MG63 (cell line): ENCODE results near the gene TTLL11. TPM values are rescaled to one million over a fixed set of nuclear protein-coding genes. Genes with fewer than 3 reads are reported as not detected.
"Not testable (repeated sequence)": the region's sequence is repeated elsewhere in the genome, so short reads cannot be mapped to it uniquely, and the experiment has no call there.

Experiments
- DNase-seq: peaks from one replicate; pipeline ENCODE4 v3.0.0-alpha.2; 2020
- H3K27me3 ChIP-seq: fragments of 250-450 bp; sonication (Bioruptor Pico); 2 replicates; pipeline ENCODE4 v1.5.1; 2020; ENCODE audit warnings: mild to moderate bottlenecking, moderate library complexity
- H3K36me3 ChIP-seq: fragments of 250-450 bp; sonication (Bioruptor Pico); 2 replicates; pipeline ENCODE4 v1.5.1; 2020; ENCODE audit warnings: mild to moderate bottlenecking, moderate library complexity
- H3K4me3 ChIP-seq: fragments of 250-450 bp; sonication (Bioruptor Pico); 2 replicates; pipeline ENCODE4 v1.5.1; 2020; ENCODE audit warnings: mild to moderate bottlenecking, moderate library complexity
- H3K9me3 ChIP-seq: fragments of 250-450 bp; sonication (Bioruptor Pico); 2 replicates; pipeline ENCODE4 v1.5.1; 2020; ENCODE audit warnings: mild to moderate bottlenecking, moderate library complexity
- total RNA-seq: library from RNA; depleted of rRNA; stranded (reverse); fragments of >200 nt; shearing (Covaris generic); gene quantifications from 2 replicates; pipeline ENCODE4 v1.2.3, GENCODE V29; 2014; ENCODE audit warnings: low replicate concordance

The TTLL11 gene
- total RNA-seq, 1 experiment from 2014 or later, result 3.2 TPM

- no peak overlapping the region for H3K4me3 ChIP-seq
- no peaks in the 10 kb centered on the region for H3K27me3 ChIP-seq
- DNase-seq, result no peak
- H3K36me3 ChIP-seq, result no peaks in the 10 kb centered on the region
- H3K9me3 ChIP-seq, result no peaks in the 10 kb centered on the region
Measured at GRCh38 chr9:121912812-121913627, 180.1 kb downstream of the TTLL11 start.

- H3K36me3 ChIP-seq, result no peaks in the 10 kb centered on the region
- H3K4me3 ChIP-seq, result no peak overlapping the region
- H3K27me3 ChIP-seq, result no peaks in the 10 kb centered on the region
- no peaks in the 10 kb centered on the region for H3K9me3 ChIP-seq
- DNase-seq, result no peak
Measured at GRCh38 chr9:121910491-121911040, 182.5 kb downstream of the TTLL11 start.

DNA sequence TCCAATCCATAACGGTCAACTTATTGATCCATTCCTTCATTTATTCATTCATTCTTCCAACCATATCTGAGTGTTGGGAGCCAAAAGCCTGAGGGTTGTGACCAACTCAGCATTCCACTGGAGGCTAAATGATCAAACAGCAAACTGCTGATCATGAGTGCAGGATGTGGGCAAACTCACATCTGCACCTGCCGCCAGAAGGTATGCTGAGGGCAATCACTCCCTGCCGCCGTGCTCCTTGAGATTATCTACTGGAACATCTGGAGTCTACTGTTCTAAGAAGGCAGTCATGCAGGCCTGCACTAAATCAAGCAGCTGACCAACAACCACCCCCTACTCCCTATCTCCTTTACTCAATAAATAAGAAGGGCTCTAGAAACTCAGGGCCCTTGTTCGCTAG, 184.0 kb downstream of the TTLL11 start:
- no peak for DNase-seq
- Histone ChIP-seq H3K4me3 (no peak overlapping the region), H3K36me3 (no peaks in the 10 kb centered on the region), H3K9me3 (no peaks in the 10 kb centered on the region), H3K27me3 (no peaks in the 10 kb centered on the region)

DNA sequence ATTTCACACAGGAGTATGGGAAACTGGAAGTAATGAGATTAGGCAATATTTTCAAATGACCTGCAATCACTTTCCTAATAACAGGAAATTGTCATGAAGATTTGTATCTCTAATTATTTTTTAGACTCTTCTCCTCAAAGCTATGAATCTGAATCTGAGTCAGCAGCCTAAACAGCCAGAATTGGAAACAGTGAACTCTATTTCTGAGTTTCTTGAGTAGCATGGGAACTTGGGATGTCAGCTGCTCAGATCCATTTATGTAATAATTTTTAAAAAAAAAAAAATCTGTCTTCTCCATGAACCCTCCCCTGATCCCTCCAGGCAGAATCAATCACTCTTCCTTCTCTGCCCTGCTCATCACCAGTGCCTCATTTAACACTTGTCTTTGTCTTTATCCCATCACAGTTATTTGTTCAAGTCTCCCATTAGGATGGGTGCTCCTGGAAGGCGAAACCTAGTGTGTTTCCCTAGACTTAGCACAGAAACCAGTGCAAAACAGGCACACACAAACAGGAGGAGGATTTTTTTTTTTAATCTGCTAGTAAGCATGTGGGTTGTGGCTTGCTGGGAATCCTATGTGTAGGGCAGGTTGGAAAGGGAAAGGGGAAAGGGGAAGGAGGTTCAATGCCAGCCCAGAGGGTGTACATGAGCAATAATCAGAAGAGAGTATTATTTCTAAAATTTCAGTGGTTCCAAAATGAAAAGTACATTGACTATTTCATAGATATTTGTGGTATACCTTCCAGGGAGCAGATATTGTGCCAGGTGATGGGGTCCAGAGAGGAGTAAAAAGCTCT, 186.8 kb downstream of the TTLL11 start:
- Histone ChIP-seq H3K9me3 (no peaks in the 10 kb centered on the region), H3K27me3 (no peaks in the 10 kb centered on the region), H3K36me3 (no peaks in the 10 kb centered on the region), H3K4me3 (no peak overlapping the region)
- DNase-seq, result no peak

DNA sequence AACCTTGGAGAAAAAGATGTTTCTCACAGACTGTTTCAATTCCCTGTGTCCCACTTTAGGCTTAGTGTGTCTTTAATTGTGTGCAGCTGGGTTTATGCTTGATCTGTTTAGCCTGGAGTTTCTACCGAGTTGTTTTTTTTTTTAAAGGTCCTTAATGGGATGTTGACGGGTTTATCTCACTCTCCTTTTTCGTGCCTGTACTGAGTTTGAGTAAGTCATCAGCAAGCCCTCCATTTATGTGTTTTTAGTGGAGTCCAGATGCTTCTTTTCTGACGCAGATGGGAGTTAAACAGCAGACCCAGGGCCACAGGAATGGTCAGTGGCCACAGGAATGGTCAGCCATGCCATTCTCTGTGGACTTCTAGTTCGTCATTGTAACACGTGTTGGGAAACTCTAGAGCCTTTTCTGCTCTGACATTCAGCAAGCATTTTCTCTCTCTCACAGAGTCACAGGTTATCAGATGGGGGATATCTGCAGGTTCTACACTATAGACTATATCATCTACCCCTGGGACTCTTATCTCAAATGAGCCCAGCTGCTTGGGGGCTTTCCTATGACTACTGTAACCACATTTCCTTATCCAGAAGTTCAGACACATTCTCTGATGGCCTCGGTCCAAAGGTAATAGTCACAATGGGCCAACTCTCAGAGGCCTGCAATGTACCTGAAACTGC, 190.5 kb downstream of the TTLL11 start:
- Histone ChIP-seq H3K27me3 (no peaks in the 10 kb centered on the region), H3K9me3 (peaks cover 11% of the 10 kb centered on the region), H3K36me3 (no peaks in the 10 kb centered on the region; the same call in 1 of the 2 replicates), H3K4me3 (no peak overlapping the region)
- no peak for DNase-seq

DNA sequence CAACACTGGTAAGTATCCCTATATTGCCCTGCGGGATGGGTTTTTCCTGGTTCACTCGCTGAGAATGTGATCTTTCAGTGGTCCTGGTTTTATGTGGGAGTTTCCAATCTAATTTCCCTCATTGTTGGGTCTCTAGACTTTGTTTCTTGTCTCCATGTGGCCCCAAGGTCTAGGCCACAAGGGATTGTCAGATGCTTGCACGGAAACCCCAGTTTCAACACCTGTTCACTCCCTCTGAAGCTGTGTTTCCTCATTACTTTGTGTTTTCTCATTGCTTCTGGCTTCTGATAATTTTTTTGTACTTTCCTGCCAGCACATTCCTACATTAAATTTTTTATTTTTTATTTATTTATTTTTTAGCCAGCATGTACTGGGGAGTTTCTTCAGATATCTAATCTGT, 191.5 kb downstream of the TTLL11 start:
- no peaks in the 10 kb centered on the region for H3K27me3 ChIP-seq
- no peak overlapping the region for H3K4me3 ChIP-seq
- H3K9me3 ChIP-seq, result peaks cover 11% of the 10 kb centered on the region
- no peaks in the 10 kb centered on the region; the same call in 1 of the 2 replicates for H3K36me3 ChIP-seq
- no peak for DNase-seq

DNA sequence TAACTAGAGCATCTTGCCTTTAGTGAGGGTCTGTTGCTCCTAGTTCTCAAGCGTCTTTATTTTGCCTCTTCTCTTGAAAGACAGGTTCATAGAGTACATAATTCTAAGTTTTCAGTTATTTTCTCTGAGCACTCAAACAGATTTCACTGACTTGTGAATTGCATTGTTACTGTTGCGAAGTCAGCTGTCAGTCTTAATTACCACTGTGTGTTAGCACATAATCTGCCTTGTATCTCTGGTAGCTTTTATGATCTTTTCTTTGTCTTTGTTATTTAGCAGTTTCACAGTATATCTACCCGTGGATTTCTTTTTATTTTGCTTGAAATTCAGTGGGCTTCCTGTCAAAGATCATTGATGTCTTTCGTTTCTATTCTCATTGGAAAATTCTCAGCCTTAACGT, 192.9 kb downstream of the TTLL11 start:
- Histone ChIP-seq H3K4me3 (no peak overlapping the region), H3K36me3 (no peaks in the 10 kb centered on the region; the same call in 1 of the 2 replicates), H3K9me3 (peaks cover 11% of the 10 kb centered on the region), H3K27me3 (no peaks in the 10 kb centered on the region)
- DNase-seq, result no peak

- Histone ChIP-seq H3K27me3 (no peaks in the 10 kb centered on the region), H3K9me3 (peaks cover 11% of the 10 kb centered on the region), H3K4me3 (no peak overlapping the region), H3K36me3 (no peaks in the 10 kb centered on the region; the same call in 1 of the 2 replicates)
- no peak for DNase-seq
Measured at GRCh38 chr9:121898856-121899255, 194.3 kb downstream of the TTLL11 start.

DNA sequence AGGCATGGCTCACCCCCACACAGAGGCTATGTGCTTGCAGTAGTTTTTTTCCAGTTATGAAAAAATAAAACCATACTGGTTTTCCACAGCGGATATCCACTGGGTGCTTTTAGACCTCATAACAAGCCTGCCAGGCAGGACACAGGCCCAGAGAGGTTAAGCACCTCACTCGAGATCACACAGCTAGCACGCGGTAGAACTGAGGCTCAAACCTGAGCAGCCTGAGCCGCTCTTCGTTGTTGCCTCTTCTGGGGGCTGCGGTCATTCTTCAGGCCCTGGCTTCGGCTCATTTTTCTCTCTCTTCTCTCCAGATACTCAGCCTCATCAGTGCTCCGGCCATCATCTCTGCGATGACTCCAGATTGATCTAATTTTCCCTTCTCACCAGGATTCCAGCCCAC, 196.0 kb downstream of the TTLL11 start:
- H3K4me3 ChIP-seq, result no peak overlapping the region
- no peaks in the 10 kb centered on the region; the same call in 1 of the 2 replicates for H3K36me3 ChIP-seq
- no peak for DNase-seq
- H3K9me3 ChIP-seq, result peaks cover 11% of the 10 kb centered on the region
- no peaks in the 10 kb centered on the region for H3K27me3 ChIP-seq

DNA sequence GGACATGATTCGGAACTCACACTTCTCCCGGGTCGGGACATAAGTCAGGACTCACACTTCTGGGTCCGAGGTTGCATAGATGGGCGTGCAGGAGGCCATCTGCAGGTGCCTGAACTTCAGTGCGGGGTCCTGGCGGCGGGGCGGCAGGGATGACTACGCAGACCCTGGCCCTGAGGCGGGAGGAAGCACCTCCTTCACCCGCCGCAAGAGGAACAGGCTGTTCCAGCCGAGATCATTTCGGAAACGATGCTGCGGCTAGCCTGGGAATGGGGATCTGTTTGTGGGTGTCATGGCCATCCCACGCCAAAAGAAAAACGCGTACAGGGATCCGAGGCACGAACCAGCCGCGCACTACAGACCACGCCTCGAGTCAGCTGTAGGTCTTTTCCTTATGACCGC, 196.6 kb downstream of the TTLL11 start:
- Histone ChIP-seq H3K9me3 (peaks cover 11% of the 10 kb centered on the region), H3K4me3 (no peak overlapping the region), H3K27me3 (no peaks in the 10 kb centered on the region), H3K36me3 (no peaks in the 10 kb centered on the region; the same call in 1 of the 2 replicates)
- DNase-seq, result no peak

DNA sequence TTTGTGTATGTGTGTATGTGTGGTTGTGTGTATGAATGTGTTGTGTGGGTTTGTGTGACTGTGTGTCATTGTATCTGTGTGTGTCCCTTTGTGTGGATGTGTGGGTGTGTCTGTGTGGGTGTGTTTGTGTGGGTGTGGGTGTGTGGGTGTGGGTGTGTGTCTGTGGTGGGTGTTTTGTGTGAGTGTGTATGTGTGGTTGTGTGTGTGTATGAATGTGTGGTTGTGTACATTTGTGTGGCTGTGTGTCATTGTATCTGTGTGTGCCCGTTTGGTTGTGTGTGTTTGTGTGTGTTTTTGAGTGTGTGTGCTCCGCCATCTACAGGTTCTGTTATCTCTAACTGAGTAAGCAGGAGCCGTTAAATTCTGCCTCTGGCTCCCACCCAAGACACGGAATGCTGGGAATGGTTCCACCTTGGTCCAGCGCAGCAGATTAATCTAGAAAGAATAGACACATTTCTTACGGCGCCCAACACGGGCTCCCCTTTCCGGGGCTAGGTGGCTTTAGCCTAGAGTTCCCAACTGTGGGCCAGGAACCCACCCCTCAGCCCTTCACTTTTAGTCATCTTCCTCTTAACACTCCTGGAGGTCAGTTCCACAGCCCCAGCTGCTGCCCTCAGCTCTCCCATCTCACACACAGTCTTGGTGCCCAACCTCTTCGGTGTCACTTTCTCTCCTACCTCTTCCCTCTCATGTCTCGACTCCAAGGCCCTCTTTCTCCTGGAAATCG, 197.1 kb downstream of the TTLL11 start:
- no peak overlapping the region for H3K4me3 ChIP-seq
- H3K27me3 ChIP-seq, result no peaks in the 10 kb centered on the region
- peak; percentile 40 for DNase-seq
- peaks cover 11% of the 10 kb centered on the region for H3K9me3 ChIP-seq
- H3K36me3 ChIP-seq, result no peaks in the 10 kb centered on the region; the same call in 1 of the 2 replicates

GRCh38 chr9:121895358-121895757, 197.8 kb downstream of the TTLL11 start:
- no peak for DNase-seq

DNA sequence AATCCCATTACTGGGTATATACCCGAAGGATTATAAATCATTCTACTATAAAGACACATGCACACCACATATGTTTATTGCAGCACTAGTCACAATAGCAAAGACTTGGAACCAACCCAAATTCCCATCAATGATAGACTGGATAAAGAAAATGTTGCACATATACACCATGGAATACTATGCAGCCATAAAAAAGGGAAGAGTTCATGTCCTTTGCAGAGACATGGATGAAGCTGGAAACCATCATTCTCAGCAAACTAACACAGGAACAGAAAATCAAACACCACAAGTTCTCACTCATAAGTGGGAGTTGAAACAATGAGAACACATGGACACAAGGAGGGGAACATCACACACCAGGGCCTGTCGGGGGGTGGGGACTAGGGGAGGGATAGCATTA, 198.7 kb downstream of the TTLL11 start:
- DNase-seq, H3K9me3 ChIP-seq, H3K27me3 ChIP-seq, H3K4me3 ChIP-seq, H3K36me3 ChIP-seq: not testable (repeated sequence)

More at GRCh38 chr9:121895358-121895757, 197.8 kb downstream of the TTLL11 start:
- H3K4me3 ChIP-seq, result no peak overlapping the region
- H3K27me3 ChIP-seq, result no peaks in the 10 kb centered on the region
- H3K36me3 ChIP-seq, result no peaks in the 10 kb centered on the region; the same call in 1 of the 2 replicates
- H3K9me3 ChIP-seq, result peaks cover 6% of the 10 kb centered on the region

- Histone ChIP-seq H3K36me3 (no peaks in the 10 kb centered on the region), H3K9me3 (no peaks in the 10 kb centered on the region), H3K4me3 (no peak overlapping the region), H3K27me3 (no peaks in the 10 kb centered on the region)
- DNase-seq, result no peak
Measured at GRCh38 chr9:121893786-121894185, 199.3 kb downstream of the TTLL11 start.

- Histone ChIP-seq H3K4me3 (no peak overlapping the region), H3K27me3 (no peaks in the 10 kb centered on the region), H3K9me3 (no peaks in the 10 kb centered on the region), H3K36me3 (no peaks in the 10 kb centered on the region)
- no peak for DNase-seq
Measured at GRCh38 chr9:121892706-121893105, 200.4 kb downstream of the TTLL11 start.

DNA sequence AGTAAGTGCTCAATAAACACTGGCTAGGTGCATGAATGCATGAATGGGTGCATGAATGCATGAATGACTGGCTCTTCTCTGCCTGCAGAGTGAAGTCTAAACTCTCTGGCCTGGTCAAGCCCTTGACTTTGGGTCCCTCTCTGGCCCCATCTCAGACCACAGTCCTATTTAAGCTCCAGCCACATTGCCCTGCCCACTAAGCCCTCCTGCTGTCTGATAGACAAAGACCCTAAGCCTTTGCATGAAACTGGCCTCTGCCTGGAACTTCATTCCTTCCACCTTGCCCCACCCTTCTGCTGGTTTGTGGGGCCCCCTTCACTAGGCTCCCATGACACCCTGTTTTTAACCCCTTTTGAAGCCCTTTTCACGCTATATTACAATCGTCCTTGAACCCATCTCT, 202.4 kb downstream of the TTLL11 start:
- H3K9me3 ChIP-seq, result no peaks in the 10 kb centered on the region
- H3K27me3 ChIP-seq, result no peaks in the 10 kb centered on the region
- DNase-seq, result no peak
- H3K36me3 ChIP-seq, result no peaks in the 10 kb centered on the region
- no peak overlapping the region for H3K4me3 ChIP-seq
